Tibial nerve (tissue), 4 donors: ENCODE measurements around the gene SERPING1.

ENCODE experiments used
- CTCF ChIP-seq, 5 experiments: fragments of 200-600 bp in 3 of 5; fragments of 450-650 bp in 2 of 5; sonication (generic) in 3 of 5; IDR thresholded peaks; one replicate each; pipeline ENCODE4 v1.5.1; 2016 to 2019; ENCODE audit warnings: antibody characterized with exemption in 5 of 5, mild to moderate bottlenecking in 3 of 5, moderate library complexity in 2 of 5
- EP300 ChIP-seq, 2 donors: sonication (generic); formaldehyde crosslinking; IDR thresholded peaks; one replicate each; pipeline ENCODE4 v1.6.1; 2017; ENCODE audit warnings: antibody characterized with exemption in 2 of 2, mild to moderate bottlenecking in 1 of 2
- POLR2A ChIP-seq, 2 donors: fragments of 450-650 bp; IDR thresholded peaks; one replicate each; pipeline ENCODE4 v1.6.1; 2017; ENCODE audit warnings: antibody characterized with exemption in 2 of 2, mild to moderate bottlenecking in 2 of 2, moderate library complexity in 2 of 2

- TF ChIP-seq POLR2A (IDR thresholded peaks at IDR 0.05): no peak
- TF ChIP-seq CTCF (IDR thresholded peaks at IDR 0.05): no peak
- TF ChIP-seq EP300 (IDR thresholded peaks at IDR 0.05): no peak
These were observed 53.9 kb downstream of the SERPING1 start for GRCh38 chr11:57651408-57651807.
